Measurements from ENCODE around the gene FKBP9. TPM values are rescaled to one million over a fixed set of nuclear protein-coding genes. Genes with fewer than 3 reads are reported as not detected.
"Not testable (repeated sequence)": the region's sequence is repeated elsewhere in the genome, so short reads cannot be mapped to it uniquely, and the experiment has no call there.

FKBP9 gene
- total RNA-seq, 1 donor = 420 TPM

GRCh38 chr7:33005193-33005592 lies 48.0 kb downstream of the FKBP9 start:
- not testable (repeated sequence) for H4K20me1 ChIP-seq (ENCODE audit: insufficient read depth, low read length); H2AFZ ChIP-seq (ENCODE audit: low read length); H3K79me2 ChIP-seq (ENCODE audit: insufficient read depth, low read length); H3K36me3 ChIP-seq (ENCODE audit: insufficient read depth, low read length); H3K4me3 ChIP-seq (ENCODE audit: insufficient read depth, low read length); H3K9me3 ChIP-seq (ENCODE audit: low read depth, low read length); H3K4me2 ChIP-seq (ENCODE audit: insufficient read depth, low read length); H3K27me3 ChIP-seq (ENCODE audit: insufficient read depth, low read length); H3K27ac ChIP-seq (ENCODE audit: low read depth, low read length); DNase-seq (ENCODE audit: insufficient read length, low spot score, missing footprints); H3K4me1 ChIP-seq (ENCODE audit: insufficient read depth, low read length)

DNA sequence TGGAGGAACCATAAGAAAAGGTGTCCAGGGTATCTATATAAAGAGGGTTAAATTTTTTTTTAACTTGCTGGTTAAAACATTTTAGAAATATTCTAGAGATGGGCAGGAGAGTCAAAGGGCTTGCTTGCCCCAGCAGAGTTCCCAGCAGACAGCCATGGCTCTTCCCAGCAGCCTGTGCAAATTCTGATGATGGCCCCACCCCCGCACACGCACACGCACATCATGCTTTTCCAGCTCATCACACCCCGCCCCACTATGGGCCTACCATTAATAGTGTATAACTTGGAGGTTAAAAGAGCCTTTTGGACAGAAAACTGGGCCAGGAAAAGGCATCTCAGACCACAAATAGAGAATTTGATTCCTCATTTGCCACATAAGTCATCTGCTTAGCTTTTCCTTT lies 48.5 kb downstream of the FKBP9 start:
- H3K4me2 ChIP-seq (ENCODE audit: insufficient read depth, low read length); H3K9me3 ChIP-seq (ENCODE audit: low read depth, low read length): not testable (repeated sequence)

DNA sequence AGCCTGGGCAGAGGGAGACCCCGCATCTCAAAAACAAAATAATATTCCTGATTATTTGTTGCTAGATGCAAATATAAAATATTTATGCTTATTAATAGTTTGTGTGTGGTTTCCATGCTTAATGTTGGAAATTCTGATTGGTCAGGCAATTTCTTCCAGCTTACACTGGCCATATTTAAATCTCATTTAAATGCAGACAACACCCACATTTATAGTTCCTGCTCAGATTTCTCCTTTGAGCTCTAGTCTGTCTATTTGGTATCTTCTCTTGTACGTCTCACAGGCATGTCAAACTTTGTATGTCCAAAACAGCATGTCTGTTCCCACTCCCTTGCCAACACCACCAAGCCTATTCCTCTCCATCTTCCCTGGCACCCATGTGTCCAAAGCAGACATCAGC lies 52.5 kb downstream of the FKBP9 start:
- Histone ChIP-seq H3K9me3 (ENCODE audit: low read depth, low read length) (no peaks in the 10 kb centered on the region), H3K4me1 (ENCODE audit: insufficient read depth, low read length) (no peaks in the 10 kb centered on the region), H3K4me3 (ENCODE audit: insufficient read depth, low read length) (no peak overlapping the region), H3K4me2 (ENCODE audit: insufficient read depth, low read length) (no peak overlapping the region), H2AFZ (ENCODE audit: low read length) (no peak overlapping the region), H3K27me3 (ENCODE audit: insufficient read depth, low read length) (no peaks in the 10 kb centered on the region), H4K20me1 (ENCODE audit: insufficient read depth, low read length) (no peaks in the 10 kb centered on the region), H3K27ac (ENCODE audit: low read depth, low read length) (no peak overlapping the region), H3K36me3 (ENCODE audit: insufficient read depth, low read length) (peaks cover 4% of the 10 kb centered on the region), H3K79me2 (ENCODE audit: insufficient read depth, low read length) (no peaks in the 10 kb centered on the region)
- DNase-seq (ENCODE audit: insufficient read length, low spot score, missing footprints) = peak; percentile 14
- TF ChIP-seq, protein P1, sequence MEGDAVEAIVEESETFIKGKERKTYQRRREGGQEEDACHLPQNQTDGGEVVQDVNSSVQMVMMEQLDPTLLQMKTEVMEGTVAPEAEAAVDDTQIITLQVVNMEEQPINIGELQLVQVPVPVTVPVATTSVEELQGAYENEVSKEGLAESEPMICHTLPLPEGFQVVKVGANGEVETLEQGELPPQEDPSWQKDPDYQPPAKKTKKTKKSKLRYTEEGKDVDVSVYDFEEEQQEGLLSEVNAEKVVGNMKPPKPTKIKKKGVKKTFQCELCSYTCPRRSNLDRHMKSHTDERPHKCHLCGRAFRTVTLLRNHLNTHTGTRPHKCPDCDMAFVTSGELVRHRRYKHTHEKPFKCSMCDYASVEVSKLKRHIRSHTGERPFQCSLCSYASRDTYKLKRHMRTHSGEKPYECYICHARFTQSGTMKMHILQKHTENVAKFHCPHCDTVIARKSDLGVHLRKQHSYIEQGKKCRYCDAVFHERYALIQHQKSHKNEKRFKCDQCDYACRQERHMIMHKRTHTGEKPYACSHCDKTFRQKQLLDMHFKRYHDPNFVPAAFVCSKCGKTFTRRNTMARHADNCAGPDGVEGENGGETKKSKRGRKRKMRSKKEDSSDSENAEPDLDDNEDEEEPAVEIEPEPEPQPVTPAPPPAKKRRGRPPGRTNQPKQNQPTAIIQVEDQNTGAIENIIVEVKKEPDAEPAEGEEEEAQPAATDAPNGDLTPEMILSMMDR (IDR thresholded peaks at IDR 0.05; ENCODE audit: extremely low read depth, low read depth, low read length) = no peak

More for the DNA sequence above, 48.5 kb downstream of the FKBP9 start:
- H3K27me3 ChIP-seq (ENCODE audit: insufficient read depth, low read length); H3K27ac ChIP-seq (ENCODE audit: low read depth, low read length); DNase-seq (ENCODE audit: insufficient read length, low spot score, missing footprints); H3K36me3 ChIP-seq (ENCODE audit: insufficient read depth, low read length); H4K20me1 ChIP-seq (ENCODE audit: insufficient read depth, low read length); H3K4me3 ChIP-seq (ENCODE audit: insufficient read depth, low read length); H3K79me2 ChIP-seq (ENCODE audit: insufficient read depth, low read length); H3K4me1 ChIP-seq (ENCODE audit: insufficient read depth, low read length); H2AFZ ChIP-seq (ENCODE audit: low read length): not testable (repeated sequence)

DNA sequence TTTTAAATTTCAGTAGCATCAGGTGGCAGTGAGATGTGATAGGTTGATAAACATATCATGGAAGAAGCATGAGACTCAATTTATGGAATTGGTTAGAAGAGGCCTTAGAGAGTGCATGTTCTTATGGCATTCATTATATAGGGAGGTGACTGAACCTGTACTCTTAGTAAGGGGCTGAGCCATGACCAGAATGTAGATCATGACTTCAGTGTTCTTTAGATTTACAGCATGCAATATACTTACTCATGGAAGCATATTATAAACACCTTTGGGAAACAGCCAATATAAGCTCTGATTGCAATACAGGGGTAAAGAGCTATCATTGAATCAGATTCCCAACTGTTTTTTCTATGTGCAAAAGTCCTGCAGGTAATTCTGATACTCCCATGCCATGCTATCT lies 55.1 kb downstream of the FKBP9 start:
- Histone ChIP-seq H3K27ac (ENCODE audit: low read depth, low read length) (no peak overlapping the region), H3K4me1 (ENCODE audit: insufficient read depth, low read length) (no peaks in the 10 kb centered on the region), H4K20me1 (ENCODE audit: insufficient read depth, low read length) (no peaks in the 10 kb centered on the region), H3K4me3 (ENCODE audit: insufficient read depth, low read length) (no peak overlapping the region), H3K36me3 (ENCODE audit: insufficient read depth, low read length) (peaks cover 11% of the 10 kb centered on the region), H3K79me2 (ENCODE audit: insufficient read depth, low read length) (no peaks in the 10 kb centered on the region), H3K4me2 (ENCODE audit: insufficient read depth, low read length) (no peak overlapping the region), H2AFZ (ENCODE audit: low read length) (no peak overlapping the region), H3K9me3 (ENCODE audit: low read depth, low read length) (no peaks in the 10 kb centered on the region), H3K27me3 (ENCODE audit: insufficient read depth, low read length) (no peaks in the 10 kb centered on the region)
- peak; percentile 64 for DNase-seq (ENCODE audit: insufficient read length, low spot score, missing footprints)
- TF ChIP-seq, protein P1 (IDR thresholded peaks at IDR 0.05; ENCODE audit: extremely low read depth, low read depth, low read length) = no peak

- no peak overlapping the region for H3K27ac ChIP-seq (ENCODE audit: low read depth, low read length)
- H3K4me2 ChIP-seq (ENCODE audit: insufficient read depth, low read length) = no peak overlapping the region
- no peaks in the 10 kb centered on the region for H4K20me1 ChIP-seq (ENCODE audit: insufficient read depth, low read length)
- H3K27me3 ChIP-seq (ENCODE audit: insufficient read depth, low read length) = no peaks in the 10 kb centered on the region
- H3K4me3 ChIP-seq (ENCODE audit: insufficient read depth, low read length) = no peak overlapping the region
- H3K4me1 ChIP-seq (ENCODE audit: insufficient read depth, low read length) = no peaks in the 10 kb centered on the region
- peaks cover 8% of the 10 kb centered on the region for H3K79me2 ChIP-seq (ENCODE audit: insufficient read depth, low read length)
- no peak for DNase-seq (ENCODE audit: insufficient read length, low spot score, missing footprints)
- TF ChIP-seq, protein P1 (IDR thresholded peaks at IDR 0.05; ENCODE audit: extremely low read depth, low read depth, low read length) = no peak
- H3K36me3 ChIP-seq (ENCODE audit: insufficient read depth, low read length) = peaks cover 15% of the 10 kb centered on the region
- H2AFZ ChIP-seq (ENCODE audit: low read length) = no peak overlapping the region
- no peaks in the 10 kb centered on the region for H3K9me3 ChIP-seq (ENCODE audit: low read depth, low read length)
Measured at GRCh38 chr7:33024189-33024757, 67.0 kb downstream of the FKBP9 start.

All from osteoblast (primary cell).